Mesenchymal stem cell (in vitro differentiated cells and primary cell): Measurements from ENCODE around the gene TREML1.

Source experiments
- DNase-seq: peaks from one replicate; pipeline ENCODE4 v3.0.0-alpha.2; 2013
- H2AFZ ChIP-seq: one replicate; pipeline ENCODE4 v1.6.1; 2013; ENCODE audit warnings: low read depth, mild to moderate bottlenecking, control low read depth, inconsistent platforms, low read length, moderate library complexity
- H2AK5ac ChIP-seq: 2 replicates; pipeline ENCODE4 v1.6.1; 2013; ENCODE audit warnings: low read length, moderate library complexity, mild to moderate bottlenecking, inconsistent platforms; ENCODE audit not compliant: severe bottlenecking
- H2BK120ac ChIP-seq: one replicate; pipeline ENCODE4 v1.6.1; 2013; ENCODE audit warnings: low read depth, mild to moderate bottlenecking, inconsistent platforms, low read length, moderate library complexity
- H2BK12ac ChIP-seq, 2 experiments: one replicate each; pipeline ENCODE4 v1.6.1; 2013; ENCODE audit warnings: inconsistent platforms in 2 of 2, low read length in 2 of 2, mild to moderate bottlenecking in 2 of 2, moderate library complexity in 2 of 2, control low read depth in 1 of 2
- H2BK15ac ChIP-seq: one replicate; pipeline ENCODE4 v1.6.1; 2013; ENCODE audit warnings: mild to moderate bottlenecking, low read depth, inconsistent platforms; ENCODE audit not compliant: poor library complexity, severe bottlenecking
- H2BK5ac ChIP-seq: 2 replicates; pipeline ENCODE4 v1.6.1; 2013; ENCODE audit warnings: low read depth, mild to moderate bottlenecking, low read length, control low read depth, inconsistent platforms; ENCODE audit not compliant: poor library complexity, severe bottlenecking
- H3K14ac ChIP-seq, 2 experiments: one replicate each; pipeline ENCODE4 v1.6.1; 2013; ENCODE audit warnings: inconsistent platforms in 2 of 2, low read length in 2 of 2, control low read depth in 1 of 2, mild to moderate bottlenecking in 1 of 2, moderate library complexity in 1 of 2
- H3K18ac ChIP-seq, 2 experiments: one replicate each; pipeline ENCODE4 v1.6.1; 2013; ENCODE audit warnings: inconsistent platforms in 2 of 2, low read length in 2 of 2, control low read depth in 1 of 2, low read depth in 1 of 2, mild to moderate bottlenecking in 1 of 2
- H3K23ac ChIP-seq, 2 experiments: one replicate each; pipeline ENCODE4 v1.6.1; 2013; ENCODE audit warnings: inconsistent platforms in 2 of 2, low read length in 2 of 2, mild to moderate bottlenecking in 2 of 2, moderate library complexity in 2 of 2, control low read depth in 1 of 2
- H3K27ac ChIP-seq: 2 replicates; pipeline ENCODE4 v1.5.1; 2013; ENCODE audit warnings: mild to moderate bottlenecking, moderate library complexity, low read length, control low read depth, inconsistent platforms; ENCODE audit not compliant: poor library complexity, severe bottlenecking
- H3K27me3 ChIP-seq, 2 experiments: 2 replicates each; pipeline versions ENCODE4 v1.6.1 to v1.7.0; 2013; ENCODE audit warnings: low read length in 2 of 2, mild to moderate bottlenecking in 2 of 2, moderate library complexity in 2 of 2, control low read depth in 1 of 2, inconsistent platforms in 1 of 2; ENCODE audit not compliant: control insufficient read depth in 1 of 2, insufficient read depth in 1 of 2
- H3K36me3 ChIP-seq, 2 experiments: 2 replicates each; pipeline versions ENCODE4 v1.6.1 to v1.7.0; 2013; ENCODE audit warnings: low read length in 2 of 2, control low read depth in 1 of 2, inconsistent platforms in 1 of 2, low read depth in 1 of 2, mild to moderate bottlenecking in 1 of 2; ENCODE audit not compliant: insufficient read depth in 2 of 2, control insufficient read depth in 1 of 2
- H3K4ac ChIP-seq, 2 experiments: one replicate each; pipeline ENCODE4 v1.6.1; 2013; ENCODE audit warnings: inconsistent platforms in 2 of 2, low read length in 2 of 2, mild to moderate bottlenecking in 2 of 2, moderate library complexity in 2 of 2, control low read depth in 1 of 2, low read depth in 1 of 2
- H3K4me1 ChIP-seq: 2 replicates; pipeline ENCODE4 v1.6.1; 2013; ENCODE audit warnings: low read depth, low read length, control low read depth; ENCODE audit not compliant: control insufficient read depth, insufficient read depth
- H3K4me2 ChIP-seq: 2 replicates; pipeline ENCODE4 v1.6.1; 2013; ENCODE audit warnings: low read length, mild to moderate bottlenecking, inconsistent platforms; ENCODE audit not compliant: poor library complexity, severe bottlenecking
- H3K4me3 ChIP-seq, 2 experiments: 2 replicates each; pipeline versions ENCODE4 v1.5.1 to v1.7.0; 2013; ENCODE audit warnings: low read length in 2 of 2, mild to moderate bottlenecking in 2 of 2, control low read depth in 1 of 2, low read depth in 1 of 2; ENCODE audit not compliant: insufficient read depth in 1 of 2
- H3K79me1 ChIP-seq: replicated peaks from 2 replicates; pipeline ENCODE4 v1.6.1; 2013; ENCODE audit warnings: mild to moderate bottlenecking, control low read depth, low read length, inconsistent platforms; ENCODE audit not compliant: poor library complexity, severe bottlenecking
- H3K9ac ChIP-seq: 2 replicates; pipeline ENCODE4 v1.7.0; 2013; ENCODE audit warnings: mild to moderate bottlenecking, low read length, moderate library complexity
- H3K9me3 ChIP-seq: 2 replicates; pipeline ENCODE4 v1.7.0; 2013; ENCODE audit warnings: mild to moderate bottlenecking, low read length; ENCODE audit not compliant: control insufficient read depth
- H4K8ac ChIP-seq: one replicate; pipeline ENCODE4 v1.6.1; 2013; ENCODE audit warnings: inconsistent platforms, mild to moderate bottlenecking, low read length, moderate library complexity
- H4K91ac ChIP-seq: one replicate; pipeline ENCODE4 v1.6.1; 2013; ENCODE audit warnings: mild to moderate bottlenecking, low read length, inconsistent platforms
- WGBS: methylation state at CpG from one replicate; pipeline ENCODE4 v1.1.7; 2013; ENCODE audit warnings: mixed read lengths; 5-methylcytosine and 5-hydroxymethylcytosine counted together

Gene TREML1

DNA sequence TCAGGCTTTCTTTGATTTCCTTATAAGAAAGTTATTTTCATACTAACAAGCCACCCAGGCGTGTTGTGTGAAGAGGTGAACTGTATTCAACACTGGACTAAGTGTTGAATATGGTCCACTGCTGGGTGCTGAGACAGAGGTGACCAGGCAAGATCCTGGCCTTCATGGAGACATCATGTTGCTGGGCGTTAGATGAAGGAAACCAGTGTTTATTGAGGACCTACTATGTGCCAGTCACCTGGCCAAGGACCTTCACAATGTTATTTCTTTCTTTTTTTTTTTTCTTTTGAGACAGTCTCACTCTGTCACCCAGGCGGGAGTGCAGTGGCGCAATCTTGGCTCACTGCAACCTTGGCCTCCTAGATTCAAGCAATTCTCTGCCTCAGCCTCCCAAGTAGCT, 1.9 kb upstream of the TREML1 start:
- Histone ChIP-seq H3K4ac (no peak overlapping the region), H2BK5ac (no peak overlapping the region), H3K27ac (no peak overlapping the region), H3K79me1 (no peaks in the 10 kb centered on the region), H2AK5ac (no peak overlapping the region), H4K8ac (no peak overlapping the region), H3K9ac (no peak overlapping the region), H3K4me1 (peaks cover 12% of the 10 kb centered on the region), H3K18ac (no peak overlapping the region), H3K36me3 (peaks cover 0 to 11% of the 10 kb centered on the region in 2 experiments), H2AFZ (no peak overlapping the region), H2BK15ac (no peak overlapping the region), H3K23ac (no peak overlapping the region), H3K14ac (no peak overlapping the region), H2BK12ac (no peak overlapping the region), H3K27me3 (peaks cover 5 to 34% of the 10 kb centered on the region in 2 experiments), H3K4me2 (no peak overlapping the region), H4K91ac (no peak overlapping the region), H3K4me3 (no peak overlapping the region), H2BK120ac (no peak overlapping the region), H3K9me3 (no peaks in the 10 kb centered on the region)
- DNase-seq, result no peak
- WGBS, result 85% methylated on average over 4 of the region's 4 CpGs

DNA sequence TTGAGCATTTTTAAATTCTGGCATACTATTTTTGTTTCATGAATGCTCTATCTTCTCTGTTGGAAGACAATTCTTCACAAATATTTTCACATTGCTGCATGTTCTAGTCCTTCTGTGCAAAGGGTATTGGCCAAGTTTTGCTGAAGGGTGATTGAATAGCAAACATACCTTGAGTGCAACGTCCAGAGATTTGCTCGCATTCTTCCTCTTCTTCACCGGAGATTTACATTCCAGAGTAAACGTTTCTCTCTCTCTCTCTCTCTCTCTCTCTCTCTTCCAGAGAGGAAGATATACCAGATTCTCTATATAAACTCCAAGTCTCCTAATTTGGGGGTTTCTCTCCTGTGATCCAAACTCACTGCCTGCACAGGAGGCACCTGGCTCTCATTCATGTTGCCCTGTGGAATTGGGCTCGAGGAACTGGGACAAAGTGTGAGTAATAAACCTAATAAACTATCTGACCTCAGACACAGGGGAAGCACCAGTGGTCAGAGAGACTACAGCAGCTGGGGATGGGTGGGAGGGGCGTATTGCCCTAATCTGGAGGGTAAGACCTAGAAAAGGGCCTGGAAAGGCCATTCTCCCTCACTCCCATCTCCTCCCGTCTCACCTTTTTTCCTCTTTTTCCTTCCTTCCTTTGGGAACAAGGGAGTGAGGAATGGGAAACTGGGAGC, 1.1 kb upstream of the TREML1 start:
- Histone ChIP-seq H3K79me1 (no peaks in the 10 kb centered on the region), H2AFZ (no peak overlapping the region), H3K14ac (no peak overlapping the region), H3K18ac (no peak overlapping the region), H3K4ac (no peak overlapping the region), H4K8ac (no peak overlapping the region), H2BK15ac (no peak overlapping the region), H3K36me3 (peaks cover 0 to 11% of the 10 kb centered on the region in 2 experiments), H4K91ac (no peak overlapping the region), H2AK5ac (no peak overlapping the region), H3K9me3 (no peaks in the 10 kb centered on the region), H3K4me3 (no peak overlapping the region), H3K27ac (peak overlapping the region; percentile 52), H2BK5ac (no peak overlapping the region), H3K4me1 (peaks cover 12% of the 10 kb centered on the region), H2BK12ac (no peak overlapping the region), H3K4me2 (no peak overlapping the region), H3K23ac (no peak overlapping the region), H3K9ac (no peak overlapping the region), H3K27me3 (peaks cover 5 to 27% of the 10 kb centered on the region in 2 experiments), H2BK120ac (no peak overlapping the region)
- 54% methylated on average over 4 of the region's 7 CpGs for WGBS
- peak; percentile 2 for DNase-seq

DNA sequence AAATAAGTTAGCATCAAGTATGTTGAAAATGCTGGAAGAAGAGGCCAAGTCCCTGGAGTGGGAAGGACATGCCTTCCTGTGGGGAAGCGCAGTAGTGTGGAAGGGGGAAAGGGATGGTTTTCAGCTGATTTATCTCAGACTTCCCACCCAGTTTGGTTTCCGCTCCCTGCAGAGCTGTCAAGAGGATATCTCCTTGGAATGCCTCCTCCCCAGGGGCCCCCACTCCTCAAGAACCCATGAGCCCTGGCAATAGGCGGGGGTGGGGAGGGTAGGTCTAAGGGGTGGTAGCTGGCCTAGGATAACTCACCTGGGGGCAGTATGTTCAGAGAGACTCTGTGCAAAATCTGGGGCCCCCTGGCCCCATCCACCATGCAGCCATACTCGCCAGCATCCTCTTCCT, 696 bp downstream of the TREML1 start:
- Histone ChIP-seq H4K91ac (no peak overlapping the region), H3K36me3 (peaks cover 0 to 14% of the 10 kb centered on the region in 2 experiments), H3K27ac (no peak overlapping the region), H3K23ac (no peak overlapping the region), H3K9me3 (no peaks in the 10 kb centered on the region), H2BK5ac (no peak overlapping the region), H2AFZ (no peak overlapping the region), H2BK120ac (no peak overlapping the region), H3K4me3 (no peak overlapping the region), H2BK15ac (no peak overlapping the region), H3K14ac (no peak overlapping the region), H3K79me1 (no peaks in the 10 kb centered on the region), H3K4me2 (no peak overlapping the region), H3K4me1 (peaks cover 12% of the 10 kb centered on the region), H3K9ac (no peak overlapping the region), H3K4ac (no peak overlapping the region), H2BK12ac (no peak overlapping the region), H3K18ac (no peak overlapping the region), H2AK5ac (no peak overlapping the region), H4K8ac (no peak overlapping the region), H3K27me3 (peaks cover 5 to 17% of the 10 kb centered on the region in 2 experiments)
- WGBS, result 83% methylated on average over 2 of the region's 4 CpGs
- DNase-seq, result no peak

DNA sequence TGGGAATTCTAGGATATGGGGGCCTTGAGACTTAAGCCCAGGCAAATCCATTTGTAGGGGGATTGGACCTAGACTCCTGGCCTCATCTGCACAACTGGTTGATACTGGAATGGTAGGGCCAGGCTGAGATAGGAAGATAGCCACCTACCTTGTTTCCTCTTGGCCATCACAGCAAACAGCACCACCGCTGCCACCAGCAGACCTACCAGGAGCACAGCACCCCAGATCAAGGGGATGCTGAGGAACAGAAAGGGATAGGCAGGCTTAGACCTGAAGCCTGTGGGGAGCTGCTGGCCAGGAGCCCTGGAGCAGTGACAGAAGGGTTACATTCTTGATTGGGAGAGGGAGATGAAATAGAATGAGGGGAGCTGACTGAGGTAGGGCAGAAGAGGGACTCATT, 3.5 kb downstream of the TREML1 start:
- H3K9ac ChIP-seq, result no peak overlapping the region
- no peak overlapping the region for H3K4ac ChIP-seq
- H2AK5ac ChIP-seq, result no peak overlapping the region
- H2BK5ac ChIP-seq, result no peak overlapping the region
- H3K27ac ChIP-seq, result no peak overlapping the region
- H3K9me3 ChIP-seq, result no peaks in the 10 kb centered on the region
- H3K4me2 ChIP-seq, result no peak overlapping the region
- H3K79me1 ChIP-seq, result no peaks in the 10 kb centered on the region
- no peak overlapping the region for H3K4me3 ChIP-seq
- no peak overlapping the region for H2BK15ac ChIP-seq
- no peak overlapping the region for H2AFZ ChIP-seq
- no peak overlapping the region for H3K18ac ChIP-seq
- no peak overlapping the region for H2BK120ac ChIP-seq
- H2BK12ac ChIP-seq, result no peak overlapping the region
- DNase-seq, result no peak
- no peak overlapping the region for H4K8ac ChIP-seq
- no peak overlapping the region for H3K14ac ChIP-seq
- H3K4me1 ChIP-seq, result peaks cover 12% of the 10 kb centered on the region
- peaks cover 0 to 9% of the 10 kb centered on the region in 2 experiments for H3K27me3 ChIP-seq
- H4K91ac ChIP-seq, result no peak overlapping the region
- H3K23ac ChIP-seq, result no peak overlapping the region
- no CpG with 5 or more reads among the region's 1 CpG for WGBS
- H3K36me3 ChIP-seq, result peaks cover 0 to 14% of the 10 kb centered on the region in 2 experiments
